Measurements from ENCODE around the gene LMBRD1.

DNA sequence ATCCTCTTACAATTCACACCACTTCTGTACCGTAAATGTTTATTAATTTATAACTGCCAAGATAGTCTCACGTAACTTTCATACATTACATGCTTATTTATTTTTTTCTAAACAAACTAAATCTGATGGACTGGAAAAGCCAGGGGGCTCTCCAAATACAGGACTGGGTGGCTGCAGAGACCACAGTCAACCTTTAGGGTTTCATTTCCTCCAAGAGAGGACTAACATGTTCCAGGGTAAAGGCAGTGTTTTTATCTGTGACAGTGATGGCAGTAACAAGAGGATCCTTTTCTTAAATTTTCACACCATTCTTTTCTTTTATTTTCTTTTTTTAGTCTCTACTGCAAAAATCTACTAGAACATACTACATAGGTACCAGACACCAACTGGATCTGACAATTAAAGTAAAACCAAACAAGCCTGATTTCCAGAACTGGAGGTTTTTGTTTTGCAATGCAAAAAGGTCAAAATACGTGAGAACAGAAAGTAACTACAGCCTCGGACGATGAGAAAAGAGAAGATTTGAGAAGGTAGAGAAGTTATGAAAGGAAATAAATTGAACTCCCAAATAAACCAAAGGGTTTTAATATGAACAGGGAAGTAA lies 1.2 kb downstream of the LMBRD1 start:
- no peak for TF ChIP-seq EZH2phosphoT487 (IDR thresholded peaks at IDR 0.05; ENCODE audit: insufficient read depth, low read depth)
- TF ChIP-seq EZH2 (IDR thresholded peaks at IDR 0.05; ENCODE audit: insufficient read depth, poor library complexity, severe bottlenecking) = no peak
